HG02623 (cell line): ENCODE results near the gene TCP11L1.
A peak's percentile ranks its signal among the peaks of the same experiment; 100 is the strongest.
"Not testable (repeated sequence)": the region's sequence is repeated elsewhere in the genome, so short reads cannot be mapped to it uniquely, and the experiment has no call there.

Source experiments
- ATAC-seq: cut with Tn5 transposase; IDR thresholded peaks from one replicate; pipeline ENCODE4 v1.9.1; 2021; ENCODE audit warnings: moderate library complexity; ENCODE audit not compliant: unreplicated experiment

Gene TCP11L1

GRCh38 chr11:33028537-33028914, 10.8 kb upstream of the TCP11L1 start:
- no peak for ATAC-seq

- not testable (repeated sequence) for ATAC-seq
These were observed 10.2 kb upstream of the TCP11L1 start for GRCh38 chr11:33029218-33029617.

- no peak for ATAC-seq
These were observed 5.9 kb upstream of the TCP11L1 start for GRCh38 chr11:33033493-33033892.

- ATAC-seq = no peak
These were observed 4.4 kb upstream of the TCP11L1 start for GRCh38 chr11:33035011-33035410.

- peak; percentile 24 for ATAC-seq
These were observed 875 bp downstream of the TCP11L1 start for GRCh38 chr11:33040033-33040861.

- ATAC-seq = peak; percentile 17
These were observed 1.6 kb downstream of the TCP11L1 start for GRCh38 chr11:33040862-33041453.

- no peak for ATAC-seq
These were observed 4.0 kb downstream of the TCP11L1 start for GRCh38 chr11:33043221-33043830.

- ATAC-seq = no peak
These were observed 4.9 kb downstream of the TCP11L1 start for GRCh38 chr11:33044285-33044756.

GRCh38 chr11:33045551-33046255, 6.3 kb downstream of the TCP11L1 start:
- ATAC-seq = no peak

- ATAC-seq = not testable (repeated sequence)
These were observed 9.3 kb downstream of the TCP11L1 start for GRCh38 chr11:33048701-33049100.

GRCh38 chr11:33049565-33050408, 10.4 kb downstream of the TCP11L1 start:
- not testable (repeated sequence) for ATAC-seq

- ATAC-seq = no peak
These were observed 12.9 kb downstream of the TCP11L1 start for GRCh38 chr11:33052231-33052630.

GRCh38 chr11:33055375-33055774, 16.0 kb downstream of the TCP11L1 start:
- ATAC-seq = no peak

GRCh38 chr11:33057284-33057683, 17.9 kb downstream of the TCP11L1 start:
- no peak for ATAC-seq

GRCh38 chr11:33059331-33060007, 20.1 kb downstream of the TCP11L1 start:
- no peak for ATAC-seq

- no peak for ATAC-seq
These were observed 20.9 kb downstream of the TCP11L1 start for GRCh38 chr11:33060271-33060670.

GRCh38 chr11:33062137-33062536, 22.8 kb downstream of the TCP11L1 start:
- ATAC-seq = no peak

- ATAC-seq = peak; percentile 37
These were observed 24.0 kb downstream of the TCP11L1 start for GRCh38 chr11:33063326-33063881.

GRCh38 chr11:33064033-33064825, 24.9 kb downstream of the TCP11L1 start:
- no peak for ATAC-seq
